HepG2 (cell line): ENCODE data around the gene TMEM108.

Experiments used
- CBX5 ChIP-seq: sonication (generic); formaldehyde crosslinking; IDR thresholded peaks from 2 replicates; pipeline ENCODE4 v1.4.0; 2020; ENCODE audit warnings: missing genetic modification reagents, borderline replicate concordance
- CTCF ChIP-seq: sonication (generic); formaldehyde crosslinking; IDR thresholded peaks from 2 replicates; pipeline ENCODE4 v1.5.0; 2020; ENCODE audit warnings: mild to moderate bottlenecking, missing genetic modification reagents, moderate library complexity
- KMT2A ChIP-seq: sonication (generic); formaldehyde crosslinking; IDR thresholded peaks from 2 replicates; pipeline ENCODE4 v1.4.0; 2020; ENCODE audit warnings: missing genetic modification reagents
- MAFF ChIP-seq: IDR thresholded peaks from 2 replicates; pipeline ENCODE4 v1.6.1; 2011; ENCODE audit warnings: low read depth, low read length, improper control_type of control experiment
- SP1 ChIP-seq, 2 experiments: fragments of 450-650 bp in 1 of 2; sonication (generic) in 1 of 2; formaldehyde crosslinking in 1 of 2; IDR thresholded peaks; 2 replicates each; pipeline versions ENCODE4 v1.4.0 to v1.6.1; 2016 to 2020; ENCODE audit warnings: missing genetic modification reagents in 1 of 2
- USF2 ChIP-seq, 2 experiments: sonication (generic) in 1 of 2; formaldehyde crosslinking in 1 of 2; IDR thresholded peaks; 2 replicates each; pipeline versions ENCODE4 v1.5.1 to v1.6.1; 2011 to 2020; ENCODE audit warnings: borderline replicate concordance in 1 of 2, low read depth in 1 of 2, low read length in 1 of 2, mild to moderate bottlenecking in 1 of 2, missing genetic modification reagents in 1 of 2, moderate library complexity in 1 of 2

- TF ChIP-seq SP1 (IDR thresholded peaks at IDR 0.05) (no peak), SP1 (CRISPR knock-in tag; IDR thresholded peaks at IDR 0.05) (no peak), MAFF (no peak), CBX5 (CRISPR knock-in tag) (no peak), KMT2A (CRISPR knock-in tag) (no peak), CTCF (CRISPR knock-in tag) (no peak), USF2 (IDR thresholded peaks at IDR 0.05; ENCODE audit: low read depth, low read length) (no peak), USF2 (CRISPR knock-in tag; IDR thresholded peaks at IDR 0.05; ENCODE audit: borderline replicate concordance) (no peak)
Measured at GRCh38 chr3:133136114-133137041, 98.2 kb downstream of the TMEM108 start.
